C4-2B (cell line): ENCODE measurements around the gene GPC5.

Source experiments
- ZFX ChIP-seq: fragments of 450-650 bp; IDR thresholded peaks from 2 replicates; pipeline ENCODE4 v1.6.1; 2017
- TF ChIP-seq, protein P1 (sequence below): fragments of 450-650 bp; conservative IDR thresholded peaks from 2 replicates; pipeline ENCODE4 v1.5.1; 2017; ENCODE audit warnings: mild to moderate bottlenecking

DNA sequence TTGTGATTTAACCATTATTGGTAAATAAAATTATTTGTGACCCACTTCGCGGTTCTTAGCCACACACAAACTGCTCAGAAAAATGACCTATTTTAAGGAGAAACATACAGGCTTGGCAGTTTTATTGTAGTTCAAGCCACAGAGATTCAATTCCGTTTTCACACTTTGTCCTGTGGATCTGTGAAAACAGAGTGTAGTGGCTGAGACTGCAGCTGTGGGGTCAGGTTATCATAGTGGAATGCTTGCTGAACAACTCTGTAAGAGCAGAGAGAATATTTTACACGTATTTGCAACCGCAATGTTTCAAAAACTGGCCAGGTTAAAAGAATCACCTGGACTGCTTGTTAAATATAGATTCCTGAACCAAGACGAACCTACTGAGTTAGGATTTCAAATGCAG lies 292.5 kb downstream of the GPC5 start:
- TF ChIP-seq ZFX: no peak
- TF ChIP-seq, protein P1, sequence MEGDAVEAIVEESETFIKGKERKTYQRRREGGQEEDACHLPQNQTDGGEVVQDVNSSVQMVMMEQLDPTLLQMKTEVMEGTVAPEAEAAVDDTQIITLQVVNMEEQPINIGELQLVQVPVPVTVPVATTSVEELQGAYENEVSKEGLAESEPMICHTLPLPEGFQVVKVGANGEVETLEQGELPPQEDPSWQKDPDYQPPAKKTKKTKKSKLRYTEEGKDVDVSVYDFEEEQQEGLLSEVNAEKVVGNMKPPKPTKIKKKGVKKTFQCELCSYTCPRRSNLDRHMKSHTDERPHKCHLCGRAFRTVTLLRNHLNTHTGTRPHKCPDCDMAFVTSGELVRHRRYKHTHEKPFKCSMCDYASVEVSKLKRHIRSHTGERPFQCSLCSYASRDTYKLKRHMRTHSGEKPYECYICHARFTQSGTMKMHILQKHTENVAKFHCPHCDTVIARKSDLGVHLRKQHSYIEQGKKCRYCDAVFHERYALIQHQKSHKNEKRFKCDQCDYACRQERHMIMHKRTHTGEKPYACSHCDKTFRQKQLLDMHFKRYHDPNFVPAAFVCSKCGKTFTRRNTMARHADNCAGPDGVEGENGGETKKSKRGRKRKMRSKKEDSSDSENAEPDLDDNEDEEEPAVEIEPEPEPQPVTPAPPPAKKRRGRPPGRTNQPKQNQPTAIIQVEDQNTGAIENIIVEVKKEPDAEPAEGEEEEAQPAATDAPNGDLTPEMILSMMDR: no peak
